Activated CD4-positive, alpha-beta T cell treated with anti-CD3 and anti-CD28 coated beads, Interleukin-2, amount 50 U/mL, for 1 hour (primary cell): Measurements from ENCODE around the gene LRRC58.
"Not testable (repeated sequence)": the region's sequence is repeated elsewhere in the genome, so short reads cannot be mapped to it uniquely, and the experiment has no call there.

ENCODE experiments used
- DNase-seq: peaks from one replicate; pipeline ENCODE4 v3.0.0-alpha.2; 2020

LRRC58 gene

DNA sequence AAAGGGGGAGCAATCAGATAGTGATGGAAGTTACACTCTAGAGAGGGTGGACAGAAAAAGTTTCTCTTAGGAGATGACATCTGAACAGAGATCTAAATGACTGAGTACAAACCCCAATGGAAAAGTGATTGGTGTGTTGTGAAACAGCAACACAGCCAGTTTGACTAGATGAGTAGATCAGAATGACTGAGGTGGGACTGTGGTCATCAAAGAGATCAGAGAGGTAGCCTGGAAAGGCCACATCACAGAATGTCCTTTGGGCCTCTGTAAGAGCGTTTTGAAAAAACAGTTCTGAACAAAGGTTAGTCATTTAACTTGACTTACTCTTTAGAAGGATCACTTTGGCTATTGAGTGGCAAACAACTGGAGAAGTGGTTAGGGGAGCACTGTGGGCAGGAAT, 10.6 kb downstream of the LRRC58 start:
- no peak for DNase-seq

DNA sequence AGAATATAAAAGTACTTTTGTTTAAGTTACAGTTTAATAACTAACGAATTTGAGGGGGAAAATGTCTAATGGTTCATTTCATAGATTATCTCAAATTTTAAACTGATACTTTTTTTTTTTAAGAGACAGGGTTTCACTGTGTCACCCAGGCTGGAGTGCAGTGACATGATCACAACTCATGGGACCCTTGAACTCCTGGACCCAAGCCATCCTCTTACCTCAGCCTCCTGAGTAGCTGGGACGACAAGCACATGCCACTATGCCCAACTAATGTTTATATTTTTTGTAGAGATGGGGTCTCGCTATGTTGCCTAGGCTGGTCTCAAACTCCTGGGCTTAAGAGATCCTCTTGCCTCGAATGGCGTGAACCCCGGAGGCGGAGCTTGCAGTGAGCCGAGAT, 16.5 kb downstream of the LRRC58 start:
- DNase-seq, result no peak

DNA sequence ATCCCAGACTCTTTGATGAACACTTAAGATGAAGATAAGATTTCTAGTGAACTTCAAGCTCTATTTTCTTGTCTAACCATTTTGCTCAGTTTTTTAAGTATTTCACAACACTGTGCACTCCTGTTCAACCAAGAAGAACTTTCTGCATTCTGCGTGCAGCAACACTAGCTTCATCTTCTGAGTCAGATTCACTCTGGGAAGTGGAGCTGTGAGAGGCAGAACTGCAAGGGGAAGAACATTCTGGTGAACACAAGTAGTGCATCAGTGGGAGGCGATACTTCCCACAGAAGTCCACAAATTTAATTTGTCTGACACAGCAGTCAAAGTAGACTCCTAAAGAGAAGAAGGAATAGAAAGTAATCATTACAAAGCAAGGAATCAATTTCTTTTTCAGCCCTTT, 18.1 kb downstream of the LRRC58 start:
- no peak for DNase-seq

DNA sequence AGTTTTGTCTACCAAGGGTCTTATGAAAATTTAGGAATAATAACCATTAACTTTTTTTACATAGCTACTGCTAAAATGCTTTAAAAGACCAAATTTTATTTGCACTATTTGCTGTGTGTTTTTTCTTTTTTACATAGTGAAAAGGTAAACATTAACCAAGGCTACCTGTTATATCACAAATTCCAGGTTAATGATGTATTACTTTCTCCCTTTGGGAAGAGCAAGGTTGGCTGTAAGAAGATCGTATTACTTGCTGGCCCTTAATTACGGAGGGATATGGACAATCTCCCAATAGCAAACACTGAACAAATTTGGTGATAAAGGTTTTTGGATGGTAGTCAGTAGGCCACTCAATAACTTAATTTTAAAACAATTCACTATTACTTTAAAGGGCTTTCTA, 22.4 kb downstream of the LRRC58 start:
- no peak for DNase-seq

DNA sequence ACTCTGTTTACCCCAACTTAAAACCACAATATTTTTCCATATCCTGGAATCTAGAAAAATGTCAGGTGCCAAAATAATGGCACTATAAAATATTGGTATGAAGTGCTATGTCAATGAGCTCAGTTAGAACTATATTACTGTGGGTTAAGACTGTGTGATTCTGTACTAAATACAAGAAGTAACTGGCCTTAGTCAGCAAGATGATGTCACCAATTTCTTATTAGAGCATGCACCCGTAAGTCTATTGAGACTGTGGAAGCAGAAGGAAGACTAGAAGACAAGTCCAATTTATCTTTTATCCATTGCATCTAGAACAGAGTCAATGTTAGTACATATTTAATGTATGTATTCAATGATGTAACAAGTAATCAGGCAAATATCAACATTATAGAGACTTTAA, 25.0 kb downstream of the LRRC58 start:
- DNase-seq, result no peak

DNA sequence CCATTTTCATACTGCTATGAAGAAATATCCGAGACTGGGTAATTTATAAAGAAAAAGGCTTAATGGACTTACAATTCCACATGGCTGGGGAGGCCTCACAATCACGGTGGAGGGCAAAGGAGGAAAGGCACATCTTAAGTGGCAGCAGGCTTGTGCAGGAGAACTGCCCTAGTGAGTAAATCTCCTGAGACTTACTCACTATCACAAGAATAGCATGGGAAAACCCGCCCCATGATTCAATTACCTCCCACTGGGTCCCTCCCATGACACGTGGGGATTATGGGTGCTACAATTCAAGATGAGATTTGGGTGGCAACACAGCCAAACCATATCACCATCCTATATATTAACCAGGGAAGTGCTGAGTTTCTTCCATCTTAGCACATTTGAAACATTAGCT, 25.4 kb downstream of the LRRC58 start:
- not testable (repeated sequence) for DNase-seq

DNA sequence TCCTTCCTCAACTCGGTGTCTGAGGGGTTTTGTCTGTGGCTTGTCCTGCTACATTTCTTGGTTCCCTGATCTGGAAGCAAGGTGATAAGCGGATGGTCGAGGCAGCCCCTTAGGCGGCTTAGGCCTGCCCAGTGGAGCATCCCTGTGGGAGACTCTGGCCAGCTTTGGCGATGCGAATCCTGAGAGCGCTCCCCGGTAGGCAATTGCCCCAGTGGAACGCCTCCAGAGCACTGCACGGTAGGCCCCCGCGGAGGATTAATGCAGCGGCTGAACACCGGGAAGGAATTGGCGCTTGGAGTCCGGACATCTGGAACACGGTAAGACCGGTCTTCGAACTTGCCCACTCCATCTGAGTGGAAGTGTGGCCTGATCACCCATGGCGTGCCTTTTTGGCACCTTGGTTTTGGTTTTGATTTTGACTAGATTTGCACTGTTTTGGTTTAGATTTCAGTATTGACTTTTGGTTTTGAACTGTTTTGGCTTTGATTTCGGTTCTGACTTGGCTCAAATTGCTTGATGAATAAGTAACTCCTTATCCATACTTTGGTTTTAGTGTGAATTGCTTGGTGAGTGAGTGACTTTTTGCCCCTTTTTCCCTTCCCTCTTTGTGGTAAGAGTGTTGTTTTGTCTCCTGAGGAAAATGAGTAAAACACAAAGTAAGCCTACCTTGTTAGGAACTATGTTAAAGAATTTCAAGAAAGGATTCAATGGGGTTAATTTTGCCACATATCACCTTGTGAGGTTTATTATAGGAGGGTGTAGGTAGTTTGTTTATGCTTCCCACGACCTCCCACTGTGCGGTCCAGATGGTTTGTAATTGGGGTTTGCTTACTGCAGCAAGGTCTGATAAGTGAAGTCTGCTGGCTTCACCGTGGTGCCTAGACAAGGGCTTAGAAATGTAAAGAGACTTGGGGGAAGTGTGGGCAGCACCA, 37.0 kb downstream of the LRRC58 start:
- no peak for DNase-seq

DNA sequence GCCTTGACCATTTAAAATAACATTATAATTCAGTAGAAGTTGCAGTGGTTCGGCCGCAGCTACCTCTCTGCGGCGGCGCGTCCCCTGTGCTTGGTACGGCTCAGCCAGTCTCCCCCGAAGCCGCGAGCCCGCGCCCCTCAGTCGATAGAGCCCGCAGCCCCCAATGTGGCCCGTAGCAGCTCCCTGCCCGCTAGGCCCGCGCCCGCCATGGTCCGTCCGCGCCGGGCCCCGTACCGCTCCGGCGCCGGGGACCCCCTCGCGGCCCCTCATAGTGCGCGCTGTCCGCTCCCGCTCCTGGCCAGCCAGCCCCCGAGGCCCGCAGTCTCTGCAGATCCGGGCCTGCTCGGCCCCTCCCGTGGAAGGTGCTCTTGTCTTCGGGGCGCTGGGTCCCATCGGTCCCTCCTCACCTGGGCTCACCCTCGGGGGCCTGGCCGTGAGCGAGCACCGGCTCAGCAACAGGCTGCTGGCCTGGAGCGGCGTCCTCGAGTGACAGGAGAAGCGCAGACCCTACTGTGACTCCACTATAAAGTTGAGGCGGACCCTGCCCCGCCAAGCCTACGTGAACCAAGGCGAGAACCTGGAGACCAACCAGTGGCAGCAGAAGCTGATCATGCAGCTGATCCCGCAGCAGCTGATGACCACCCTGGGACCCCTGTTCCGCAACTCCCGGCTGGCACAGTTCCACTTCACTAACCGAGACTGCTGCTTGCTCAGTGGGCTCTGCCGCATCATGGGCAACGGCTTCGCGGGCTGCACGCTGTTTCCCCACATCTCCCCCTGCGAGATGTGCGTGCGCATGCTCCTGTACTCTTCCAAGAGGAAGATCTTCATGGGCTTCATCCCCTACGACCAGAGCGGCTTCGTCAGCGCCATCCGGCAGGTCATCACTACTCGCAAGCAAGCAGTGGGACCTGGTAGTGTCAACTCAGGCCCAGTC, 42.4 kb downstream of the LRRC58 start:
- no peak for DNase-seq

DNA sequence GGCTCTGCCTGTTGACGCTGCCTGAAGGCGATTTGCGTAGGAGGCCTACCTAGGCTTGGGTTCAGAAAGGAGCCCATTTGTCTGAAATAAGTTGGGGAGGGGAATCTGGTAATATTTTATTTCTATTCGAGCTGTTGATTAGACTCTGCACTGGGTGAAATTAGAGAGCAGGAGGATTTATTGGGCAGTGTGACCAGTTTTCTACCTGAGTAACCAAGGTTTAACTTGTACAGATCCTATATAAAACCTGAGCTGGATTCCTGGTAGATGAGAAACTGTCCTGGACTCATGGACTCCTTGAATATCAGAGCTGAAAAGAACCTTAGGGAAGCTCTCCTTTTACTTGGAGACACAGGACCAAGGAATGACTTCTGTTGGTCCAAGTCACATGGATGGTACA, 44.5 kb downstream of the LRRC58 start:
- DNase-seq, result no peak

DNA sequence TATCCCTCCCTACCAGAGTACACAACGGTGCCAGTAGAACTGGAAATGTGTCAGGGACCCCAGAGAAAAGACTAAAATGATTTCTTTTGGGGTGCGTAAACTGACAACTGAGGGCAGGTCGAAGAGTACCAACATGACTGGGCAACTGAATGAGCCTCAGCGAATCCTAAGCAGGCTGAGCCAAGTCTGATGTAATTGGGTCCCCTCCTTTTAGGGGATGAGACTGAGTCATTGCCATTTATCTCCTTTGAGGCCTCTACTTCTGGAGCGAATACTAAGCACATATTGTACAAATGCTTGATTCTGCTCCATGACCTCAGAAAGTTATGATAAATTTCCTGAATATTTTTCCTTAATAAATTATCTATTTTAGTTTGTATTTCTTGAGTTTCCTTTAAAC, 46.8 kb downstream of the LRRC58 start:
- DNase-seq, result no peak

DNA sequence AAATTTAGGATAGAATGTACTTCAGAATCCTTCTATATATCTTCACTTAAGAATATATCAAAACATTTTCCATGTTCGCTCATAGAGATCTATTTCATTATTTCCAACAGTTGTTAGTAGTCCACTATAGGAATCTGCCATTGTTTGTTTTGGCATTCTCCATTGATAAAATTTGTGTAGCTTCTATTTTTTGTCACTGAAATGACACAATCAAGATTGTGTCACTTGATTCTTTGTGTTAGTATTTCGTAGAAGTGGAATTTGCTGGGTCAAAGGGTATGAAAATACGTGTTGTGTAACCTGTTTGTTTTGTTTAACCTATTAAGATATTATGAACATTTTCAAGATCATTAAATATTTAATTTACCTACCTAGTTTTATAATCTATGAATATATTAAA, 48.2 kb downstream of the LRRC58 start:
- DNase-seq, result no peak

DNA sequence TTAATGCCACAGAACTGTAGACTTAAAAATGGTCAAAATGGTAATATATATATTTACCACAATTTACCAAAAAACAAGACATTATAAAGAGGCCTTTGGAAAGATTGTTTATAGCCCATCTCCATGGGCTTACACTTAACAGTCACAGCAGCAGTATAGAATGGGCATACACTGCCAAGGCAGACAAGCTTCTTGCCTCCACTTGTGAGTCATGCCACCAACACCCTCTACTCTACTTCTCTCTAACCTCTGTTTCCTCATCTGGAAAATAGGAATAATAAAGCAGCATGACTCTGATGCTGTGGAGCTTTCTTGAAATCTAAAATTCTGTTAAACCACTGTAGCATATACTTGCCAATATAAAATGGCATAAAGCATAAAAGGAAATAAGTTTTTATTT, 49.8 kb downstream of the LRRC58 start:
- no peak for DNase-seq

DNA sequence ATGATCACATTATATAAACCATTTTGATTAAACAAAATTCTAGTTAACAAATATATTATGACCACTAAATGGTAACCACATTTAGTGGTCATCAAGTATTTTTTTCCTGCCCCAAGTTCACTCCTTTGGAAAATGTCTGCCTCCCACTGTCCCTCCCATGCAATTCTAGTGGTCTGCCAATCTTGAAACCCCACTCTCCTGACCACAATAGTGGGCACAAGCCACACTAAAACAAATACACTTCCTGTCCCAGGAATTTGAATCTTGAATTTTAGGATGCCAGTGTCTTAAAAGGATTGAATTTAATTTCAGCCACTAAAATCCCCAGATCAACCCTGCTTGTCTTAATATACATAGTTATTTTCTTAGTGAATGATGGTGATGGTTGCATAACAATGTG, 50.2 kb downstream of the LRRC58 start:
- DNase-seq, result no peak

DNA sequence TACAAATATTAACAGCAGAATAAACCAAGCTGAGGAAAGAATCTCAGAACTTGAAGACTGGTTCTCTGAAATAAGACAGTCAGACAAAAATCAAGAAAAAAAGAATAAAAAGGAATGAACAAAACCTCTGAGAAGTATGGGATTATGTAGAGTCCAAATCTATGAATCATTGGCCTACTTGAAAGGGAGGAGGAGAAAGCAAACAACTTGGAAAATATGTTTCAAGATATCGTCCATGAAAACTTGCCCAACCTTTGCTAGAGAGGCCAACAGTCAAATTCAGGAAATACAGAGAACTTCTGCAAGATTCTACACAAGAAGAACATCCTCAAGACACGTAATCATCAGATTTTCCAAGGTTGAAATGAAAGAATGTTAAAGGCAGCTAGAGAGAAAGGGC, 57.6 kb downstream of the LRRC58 start:
- DNase-seq, result not testable (repeated sequence)

DNA sequence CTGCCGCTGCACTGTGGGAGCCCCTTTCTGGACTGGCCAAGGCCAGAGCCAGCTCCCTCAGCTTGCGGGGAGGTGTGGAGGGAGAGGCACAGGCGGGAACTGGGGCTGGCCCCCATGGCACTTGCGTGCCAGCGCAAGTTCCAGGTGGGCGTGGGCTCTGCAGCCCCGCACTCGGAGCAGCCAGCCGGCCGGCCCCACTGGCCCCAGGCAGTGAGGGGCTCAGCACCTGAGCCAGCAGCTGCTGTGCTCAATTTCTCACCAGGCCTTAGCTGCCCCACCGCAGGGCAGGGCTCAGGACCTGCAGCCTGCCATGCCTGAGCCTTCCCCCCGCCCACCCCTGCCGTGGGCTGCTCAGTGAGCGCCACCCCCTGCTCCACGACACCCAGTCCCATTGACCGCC, 59.5 kb downstream of the LRRC58 start:
- DNase-seq, result no peak

DNA sequence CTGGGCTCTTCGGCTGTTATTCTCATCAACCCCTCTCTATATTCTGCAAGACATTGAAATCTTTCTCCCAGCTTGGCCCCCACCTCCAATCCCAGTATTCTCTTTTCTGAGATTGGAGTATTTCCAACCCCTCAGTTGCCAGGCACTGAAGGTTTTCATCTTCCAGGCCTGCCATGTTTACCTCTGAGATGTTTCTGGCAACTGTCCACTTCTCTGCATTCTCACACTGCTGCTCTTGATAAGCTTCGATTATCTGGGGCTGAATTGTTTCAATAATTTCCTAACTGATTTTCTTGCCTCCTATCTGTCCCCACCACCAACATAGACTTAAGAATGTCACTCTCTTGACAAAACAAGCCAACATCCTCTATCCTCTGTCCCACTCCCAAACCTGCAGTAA, 62.7 kb downstream of the LRRC58 start:
- DNase-seq, result no peak

DNA sequence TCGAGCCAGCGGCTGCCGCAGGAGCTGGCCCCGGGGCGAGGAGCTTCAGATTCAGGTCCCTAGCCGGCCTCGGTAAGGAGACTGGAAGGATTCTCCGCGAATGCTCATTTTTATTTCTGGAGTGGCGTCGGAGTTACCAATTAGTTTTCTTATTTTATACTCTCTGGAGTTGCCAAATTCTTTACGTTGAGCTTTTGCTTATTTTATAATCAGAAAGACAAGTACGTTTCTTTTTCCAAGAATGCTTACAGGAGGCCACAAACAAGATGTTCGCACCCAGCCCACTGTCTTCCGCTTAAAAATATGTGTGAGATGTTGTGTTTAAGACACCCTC, 63.7 kb downstream of the LRRC58 start:
- DNase-seq, result no peak

DNA sequence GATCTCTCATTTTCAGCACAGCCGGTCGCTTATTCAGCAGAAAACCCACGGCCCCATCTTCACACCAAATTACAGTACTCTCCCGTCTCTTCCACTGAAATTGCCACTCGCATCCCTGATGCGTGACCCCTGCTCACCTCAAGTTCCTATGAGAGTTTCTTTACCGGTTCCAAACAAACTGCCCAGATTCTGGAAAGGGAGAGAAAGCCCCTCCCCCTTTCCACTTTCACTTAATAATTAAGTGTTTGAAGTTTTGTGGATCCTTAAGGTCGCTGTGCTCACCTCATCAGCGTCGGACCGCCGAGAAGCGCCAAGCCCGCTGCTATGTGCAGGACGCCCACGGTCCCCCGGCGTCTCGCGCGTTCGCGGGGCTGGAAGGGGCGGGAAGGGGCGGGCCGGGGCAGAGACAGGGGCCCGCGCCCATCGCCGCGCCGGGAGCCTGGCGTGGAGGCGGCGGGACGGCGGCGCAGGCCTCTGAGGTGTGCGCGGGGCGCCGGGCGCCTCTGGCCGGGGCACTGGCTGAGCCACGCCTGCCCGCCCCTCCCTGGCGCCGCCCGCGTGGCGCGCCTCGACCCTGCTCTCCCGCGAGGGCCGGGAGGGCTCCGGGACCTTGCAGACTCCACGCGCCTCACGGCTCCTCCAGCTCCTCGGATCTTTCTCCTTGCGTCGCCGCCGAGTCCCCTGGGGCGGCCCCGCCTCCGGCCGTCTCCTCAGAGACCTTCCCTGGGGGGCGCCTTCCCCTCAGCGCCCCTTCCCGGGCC, 64.2 kb downstream of the LRRC58 start, which contains the start of gene GPR156:
Gene GPR156, minus strand, starts transcription at position 476 of the 761 bp plus-strand sequence. CDS start 41,124 bp downstream, outside the sequence.
- DNase-seq, result no peak

DNA sequence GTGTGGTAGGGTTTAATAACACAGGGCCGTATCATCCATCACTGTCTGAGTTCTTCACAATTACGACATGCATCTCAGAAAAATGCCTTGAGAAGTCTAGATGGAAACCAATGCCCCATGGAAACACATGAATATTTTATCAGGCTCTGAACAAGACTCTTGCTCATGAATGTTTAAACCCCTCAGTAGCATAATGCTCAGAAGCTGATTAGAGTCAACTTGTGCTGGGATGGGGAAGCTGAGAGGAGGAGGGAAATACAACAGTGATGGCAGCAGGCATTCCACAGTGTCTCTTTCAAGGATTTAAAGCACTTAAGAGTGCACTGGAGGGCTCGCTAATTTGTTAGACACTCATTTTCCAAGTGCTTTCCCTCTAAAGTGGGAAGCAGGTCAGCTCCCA, 67.9 kb downstream of the LRRC58 start:
- DNase-seq, result no peak

DNA sequence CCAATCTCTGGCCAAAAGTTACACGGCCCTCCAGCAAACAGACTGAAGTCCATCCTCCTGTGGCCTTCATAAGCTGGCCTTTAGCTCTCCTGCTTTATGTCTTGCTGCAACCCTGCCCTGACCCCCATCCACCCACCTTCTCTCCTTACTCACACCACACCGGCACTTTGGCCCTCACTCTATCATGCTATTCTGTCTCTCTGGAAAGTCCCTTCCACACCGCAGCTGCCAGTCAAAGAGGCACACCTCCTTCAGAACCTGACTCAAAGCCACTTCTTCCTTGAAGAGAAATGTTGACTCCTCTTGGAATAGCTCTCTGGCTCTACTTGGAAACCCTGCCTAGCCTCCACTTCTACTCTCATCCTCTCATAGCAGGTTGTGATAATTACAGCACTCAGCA, 68.6 kb downstream of the LRRC58 start:
- DNase-seq, result no peak

DNA sequence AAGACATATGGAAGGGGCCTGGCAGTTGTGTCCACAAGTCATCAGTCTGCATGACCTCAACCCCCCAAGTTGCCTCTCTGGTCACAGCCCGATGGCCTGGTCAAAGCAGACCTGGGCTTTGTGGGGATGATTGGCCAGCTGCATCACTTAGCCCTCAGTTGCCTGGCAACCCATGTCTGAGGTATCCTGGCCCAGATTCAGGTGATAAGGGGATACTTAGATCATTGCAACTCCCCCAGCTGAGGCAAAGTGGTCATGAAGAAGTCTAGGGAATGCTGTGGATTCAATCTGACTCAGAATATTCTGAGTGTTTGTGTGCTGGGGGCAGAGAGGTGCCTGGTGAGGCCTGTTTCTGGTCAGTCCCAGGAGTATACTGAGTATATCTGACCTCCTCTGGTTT, 69.1 kb downstream of the LRRC58 start:
- DNase-seq, result no peak

DNA sequence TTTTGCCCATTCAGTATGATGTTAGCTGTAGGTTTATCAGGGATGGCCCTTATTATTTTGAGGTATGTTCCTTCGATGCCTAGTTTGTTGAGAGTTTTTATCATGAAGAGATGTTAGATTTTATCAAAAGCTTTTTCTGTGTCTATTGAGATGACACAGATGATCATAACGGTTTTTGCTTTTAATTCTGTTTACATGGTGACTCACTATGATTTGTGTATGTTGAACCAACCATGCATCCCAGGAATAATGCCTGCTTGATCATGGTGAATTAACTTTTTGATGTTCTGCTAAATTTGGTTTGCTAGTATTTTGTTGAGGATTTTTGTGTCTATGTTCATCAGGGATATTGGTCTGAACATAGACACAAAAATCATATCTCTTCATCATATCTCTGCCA, 72.4 kb downstream of the LRRC58 start:
- no peak for DNase-seq

DNA sequence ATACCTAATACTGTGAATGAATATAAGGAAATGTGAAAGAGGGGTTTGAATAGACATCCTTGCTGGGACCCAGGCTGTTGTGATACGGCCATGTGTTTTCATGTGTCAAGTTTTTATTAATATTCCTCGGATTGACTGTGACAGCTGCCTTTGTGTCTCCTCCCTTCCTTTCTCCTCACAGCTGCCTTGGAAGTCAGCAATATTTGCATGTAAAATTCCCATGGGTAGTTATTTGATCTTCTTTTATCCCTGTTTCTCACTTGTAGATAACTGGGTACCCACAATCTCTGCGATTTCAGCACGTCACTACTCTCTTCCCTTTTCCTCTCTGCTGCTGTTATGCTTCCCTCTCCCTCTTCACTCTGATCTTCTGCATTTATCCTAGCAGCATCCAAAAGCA, 73.5 kb downstream of the LRRC58 start:
- no peak for DNase-seq
